ENCODE results near the gene PDS5B. TPM values are rescaled to one million over a fixed set of nuclear protein-coding genes. Genes with fewer than 3 reads are reported as not detected.

The PDS5B gene
- total and polyA plus RNA-seq, 10 of the 15 experiments (the other 5 are each of a cell fraction or from before 2014, with no cell fraction given) = 15.4 to 55.3 (median 30.7) TPM

- no peak overlapping the region for H3K9ac ChIP-seq (ENCODE audit: control insufficient read depth, insufficient read depth, low read length)
- no peak for TF ChIP-seq SREBF1 (IDR thresholded peaks at IDR 0.05; ENCODE audit: low read length)
- no peak for TF ChIP-seq RAD21 (IDR thresholded peaks at IDR 0.05; ENCODE audit: insufficient read depth, low read depth, low read length)
- no peak for TF ChIP-seq PBX3 (IDR thresholded peaks at IDR 0.05; ENCODE audit: insufficient replicate concordance, low read depth, low read length)
- TF ChIP-seq MYB (IDR thresholded peaks at IDR 0.05; ENCODE audit: borderline replicate concordance, low read depth, low read length) = no peak
- no peak for TF ChIP-seq CTCF (IDR thresholded peaks at IDR 0.05 in 2 of 3, conservative IDR thresholded peaks at IDR 0.05 in 1 of 3; ENCODE audit: control insufficient read depth in 2 of 3, extremely low read depth in 1 of 3, insufficient read depth in 1 of 3, low read depth in 3 of 3, low read length in 3 of 3)
- TF ChIP-seq CHD2 (IDR thresholded peaks at IDR 0.05; ENCODE audit: borderline replicate concordance, low read depth, low read length) = no peak
- TF ChIP-seq PML (IDR thresholded peaks at IDR 0.05; ENCODE audit: low read length) = no peak
- no peak for TF ChIP-seq SIX5 (IDR thresholded peaks at IDR 0.05; ENCODE audit: low read depth, low read length, severe bottlenecking)
- TF ChIP-seq TCF12 (IDR thresholded peaks at IDR 0.05; ENCODE audit: low read depth, low read length) = no peak
- TF ChIP-seq BMI1 (IDR thresholded peaks at IDR 0.05; ENCODE audit: borderline replicate concordance) = no peak
- no peak for TF ChIP-seq RAD51 (IDR thresholded peaks at IDR 0.05)
- TF ChIP-seq PAX8 (IDR thresholded peaks at IDR 0.05) = no peak
- no peak for TF ChIP-seq CEBPB (IDR thresholded peaks at IDR 0.05; ENCODE audit: borderline replicate concordance in 1 of 2, low read depth in 2 of 2, low read length in 2 of 2)
- no peak for TF ChIP-seq STAT3 (IDR thresholded peaks at IDR 0.05; ENCODE audit: low read depth, low read length)
- no peak for TF ChIP-seq NFYB (IDR thresholded peaks at IDR 0.05; ENCODE audit: insufficient read depth, low read depth, low read length)
- TF ChIP-seq CREM (IDR thresholded peaks at IDR 0.05; ENCODE audit: low read depth) = no peak
- no peak for TF ChIP-seq POU2F2 (IDR thresholded peaks at IDR 0.05; ENCODE audit: borderline replicate concordance, low read depth, low read length)
- no peaks in the 10 kb centered on the region for H3K79me2 ChIP-seq (ENCODE audit: control insufficient read depth, insufficient read depth, low read length)
- DNase-seq (ENCODE audit: low read depth, low spot score) (no peak), ATAC-seq (no peak), FAIRE-seq (no peak)
- intact Hi-C loops (cut with micrococcal nuclease; ENCODE audit: unreplicated experiment) (no loop called here), in situ Hi-C loops (cut with MboI) (no loop called here)
- no peak overlapping the region for H3K4me3 ChIP-seq
- no peak overlapping the region for H3K27ac ChIP-seq (ENCODE audit: control insufficient read depth, insufficient read depth)
- CTCF ChIA-PET = interaction anchor here (1.0 kb wide), 1 partner anchor 28 kb away, joined by 4 read pairs; no protein-coding TSS in a partner anchor
- H4K20me1 ChIP-seq (ENCODE audit: control insufficient read depth, insufficient read depth) = no peaks in the 10 kb centered on the region
- H3K4me2 ChIP-seq (ENCODE audit: control insufficient read depth, insufficient read depth) = no peak overlapping the region
- SMC1A ChIA-PET (ENCODE audit: uncharacterized antibody, unreplicated experiment) = interaction anchor here (0.8 to 1.6 kb wide), 4 partner anchors 10 to 22 kb away, joined by 3 to 4 read pairs (median 4); no protein-coding TSS in a partner anchor
- H3K9me3 ChIP-seq (replicated peaks; ENCODE audit: control insufficient read depth, insufficient read depth, low read length) = no peaks in the 10 kb centered on the region; the same call in 2 of the 3 replicates
- 62% methylated on average over 5 of the region's 5 CpGs for WGBS (ENCODE audit: insufficient coverage, insufficient replicate concordance, low lambda C conversion rate, missing lambda C conversion rate)
- POLR2A ChIA-PET = no interaction called here
- H3K36me3 ChIP-seq (ENCODE audit: control insufficient read depth in 2 of 2, insufficient read depth in 2 of 2, low read length in 1 of 2) = no peaks in the 10 kb centered on the region
- BruUV-seq (replicated peaks) = no TSS peak
- H2AFZ ChIP-seq (ENCODE audit: control insufficient read depth, low read depth, low read length) = no peak overlapping the region
- H3K4me1 ChIP-seq (ENCODE audit: control insufficient read depth, insufficient read depth, low read length) = no peaks in the 10 kb centered on the region
- RAD21 ChIA-PET (ENCODE audit: unreplicated experiment) = no interaction called here
- H3K27me3 ChIP-seq (replicated peaks in 1 of 2; ENCODE audit: control insufficient read depth in 2 of 2, insufficient read depth in 2 of 2, low read length in 1 of 2) = no peaks in the 10 kb centered on the region
Observed at GRCh38 chr13:32804673-32805230, 218.5 kb downstream of the PDS5B start.

Measured in GM12878 (cell line).